OCI-M2 (cell line): ENCODE results near the gene OR5M3.

Experiments
- DNase-seq: peaks from one replicate; lab custom pipeline; 2025; ENCODE audit not compliant: unreplicated experiment; lab: John Stamatoyannopoulos, UW

The OR5M3 gene

GRCh38 chr11:56473252-56473651 lies at the start of gene OR5M3:
OR5M3 (minus strand) TSS chr11:56473352; CDS start chr11:56470497, 2,855 bp downstream.
- DNase-seq, result no peak

GRCh38 chr11:56522008-56522407 lies 48.9 kb upstream of the OR5M3 start:
- no peak for DNase-seq

- DNase-seq, result no peak
Observed at GRCh38 chr11:56513280-56513679, 40.1 kb upstream of the OR5M3 start.

GRCh38 chr11:56509439-56509838 lies 36.3 kb upstream of the OR5M3 start:
- no peak for DNase-seq

GRCh38 chr11:56497010-56497409 lies 23.9 kb upstream of the OR5M3 start:
- no peak for DNase-seq

- no peak for DNase-seq
Observed at GRCh38 chr11:56495117-56495516, 22.0 kb upstream of the OR5M3 start.

GRCh38 chr11:56491270-56491669 lies 18.1 kb upstream of the OR5M3 start, which contains the start of gene OR5M8:
OR5M8 (minus strand) TSS chr11:56491370; CDS start chr11:56491370, 0 bp downstream.
- DNase-seq, result no peak

GRCh38 chr11:56486801-56487200 lies 13.6 kb upstream of the OR5M3 start:
- DNase-seq, result no peak

GRCh38 chr11:56474729-56475235 lies 1.6 kb upstream of the OR5M3 start:
- DNase-seq, result no peak

GRCh38 chr11:56457076-56457475 lies 16.1 kb downstream of the OR5M3 start:
- DNase-seq, result no peak

- DNase-seq, result no peak
Observed at GRCh38 chr11:56453521-56453920, 19.6 kb downstream of the OR5M3 start.
